ENCODE measurements around the gene TRABD2B. TPM values are rescaled to one million over a fixed set of nuclear protein-coding genes. Genes with fewer than 3 reads are reported as not detected.
A peak's percentile ranks its signal among the peaks of the same experiment; 100 is the strongest.

TRABD2B gene
- total and polyA plus RNA-seq, 2 of the 13 experiments (the other 11 are each of a cell fraction or from before 2014, with no cell fraction given), result 0.04 TPM; not detected in 1

- TF ChIP-seq ZNF354B (CRISPR knock-in tag; IDR thresholded peaks at IDR 0.05) (no peak), ZNF768 (CRISPR knock-in tag; IDR thresholded peaks at IDR 0.05) (peak; percentile 76; the same call in 1 of the 2 replicates)
- CTCF ChIA-PET (ENCODE audit: low intra/inter-chr PET ratio, low total read pairs), result no interaction called here
- FAIRE-seq, result no peak
- 61% methylated on average over 2 of the region's 2 CpGs for WGBS (ENCODE audit: low lambda C conversion rate)
- Histone ChIP-seq H3K4me2 (ENCODE audit: low read depth, low read length) (no peak overlapping the region), H3K27ac (ENCODE audit: extremely low read length, insufficient read depth, low read length) (no peak overlapping the region), H3K9me3 (ENCODE audit: low read length) (no peaks in the 10 kb centered on the region), H3K4me1 (ENCODE audit: insufficient read depth, low read length) (peaks cover 57% of the 10 kb centered on the region), H4K20me1 (ENCODE audit: insufficient read depth, low read length) (no peaks in the 10 kb centered on the region), H3K79me2 (ENCODE audit: insufficient read depth, low read length) (no peaks in the 10 kb centered on the region), H3K9ac (ENCODE audit: insufficient read depth, low read depth, low read length) (no peak overlapping the region), H3K4me3 (replicated peaks in 1 of 3; ENCODE audit: insufficient read depth in 1 of 3, low read depth in 2 of 3, low read length in 3 of 3) (no peak overlapping the region), H3K27me3 (ENCODE audit: control insufficient read depth in 1 of 2, insufficient read depth in 2 of 2, low read length in 2 of 2) (no peaks in the 10 kb centered on the region), H2AFZ (ENCODE audit: low read length) (no peak overlapping the region), H3K36me3 (replicated peaks in 1 of 2; ENCODE audit: control insufficient read depth in 1 of 2, insufficient read depth in 2 of 2, low read length in 2 of 2) (no peaks in the 10 kb centered on the region)
- in situ Hi-C loops (cut with HindIII; ENCODE audit: extremely low pct_ligation_motif_present, low pct_unique_long_range_greater_than_20kb) (no loop called here), intact Hi-C loops (cut with micrococcal nuclease; ENCODE audit: unreplicated experiment) (no loop called here)
- no peak for ATAC-seq
- no TSS peak for BruUV-seq (replicated peaks)
- no peak for DNase-seq (ENCODE audit: low spot score)
- POLR2A ChIA-PET, result interaction anchor here (1.2 kb wide), 1 partner anchor 32 kb away, joined by 3 read pairs; no protein-coding TSS in a partner anchor
Observed at GRCh38 chr1:47887060-47887459, 110.1 kb downstream of the TRABD2B start.

- TF ChIP-seq MED13 (CRISPR knock-in tag; IDR thresholded peaks at IDR 0.05), result no peak
- TF ChIP-seq KMT2B (CRISPR knock-in tag; IDR thresholded peaks at IDR 0.05), result no peak
- no peak for TF ChIP-seq KDM5A (IDR thresholded peaks at IDR 0.05; ENCODE audit: borderline replicate concordance, low read length)
- TF ChIP-seq, protein P1, sequence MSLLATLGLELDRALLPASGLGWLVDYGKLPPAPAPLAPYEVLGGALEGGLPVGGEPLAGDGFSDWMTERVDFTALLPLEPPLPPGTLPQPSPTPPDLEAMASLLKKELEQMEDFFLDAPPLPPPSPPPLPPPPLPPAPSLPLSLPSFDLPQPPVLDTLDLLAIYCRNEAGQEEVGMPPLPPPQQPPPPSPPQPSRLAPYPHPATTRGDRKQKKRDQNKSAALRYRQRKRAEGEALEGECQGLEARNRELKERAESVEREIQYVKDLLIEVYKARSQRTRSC (CRISPR knock-in tag; IDR thresholded peaks at IDR 0.05; ENCODE audit: low read depth), result no peak
- no peak for TF ChIP-seq HMGA1 (CRISPR knock-in tag; conservative IDR thresholded peaks at IDR 0.05)
- no peak for TF ChIP-seq ZNF101 (CRISPR knock-in tag; IDR thresholded peaks at IDR 0.05; ENCODE audit: borderline replicate concordance, low read depth)
- TF ChIP-seq SRSF1 (optimal IDR thresholded peaks at IDR 0.05; ENCODE audit: low read depth, low read length), result no peak
- TF ChIP-seq SPEN (CRISPR knock-in tag; IDR thresholded peaks at IDR 0.05; ENCODE audit: low read depth), result no peak
- TF ChIP-seq, protein P2, sequence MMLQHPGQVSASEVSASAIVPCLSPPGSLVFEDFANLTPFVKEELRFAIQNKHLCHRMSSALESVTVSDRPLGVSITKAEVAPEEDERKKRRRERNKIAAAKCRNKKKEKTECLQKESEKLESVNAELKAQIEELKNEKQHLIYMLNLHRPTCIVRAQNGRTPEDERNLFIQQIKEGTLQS (CRISPR knock-in tag; IDR thresholded peaks at IDR 0.05), result no peak
- TF ChIP-seq ISX (CRISPR knock-in tag; conservative IDR thresholded peaks at IDR 0.05), result no peak
- TF ChIP-seq ZNF552 (CRISPR knock-in tag; IDR thresholded peaks at IDR 0.05; ENCODE audit: borderline replicate concordance), result no peak
- no peak for TF ChIP-seq ZKSCAN8 (CRISPR knock-in tag; IDR thresholded peaks at IDR 0.05; ENCODE audit: borderline replicate concordance)
- no peak for TF ChIP-seq ADNP (CRISPR knock-in tag; IDR thresholded peaks at IDR 0.05)
- H2AFZ ChIP-seq (ENCODE audit: low read length), result no peak overlapping the region
- in situ Hi-C loops (cut with HindIII; ENCODE audit: extremely low pct_ligation_motif_present, low pct_unique_long_range_greater_than_20kb), result no loop called here
- H3K9ac ChIP-seq (ENCODE audit: insufficient read depth, low read depth, low read length), result no peak overlapping the region
- H3K79me2 ChIP-seq (ENCODE audit: insufficient read depth, low read length), result no peaks in the 10 kb centered on the region
- ATAC-seq (peak; percentile 20; the same call in 1 of the 3 replicates), FAIRE-seq (no peak), DNase-seq (ENCODE audit: low spot score) (no peak)
- peaks cover 57% of the 10 kb centered on the region for H3K4me1 ChIP-seq (ENCODE audit: insufficient read depth, low read length)
- CTCF ChIA-PET (ENCODE audit: low intra/inter-chr PET ratio, low total read pairs), result no interaction called here
- no peaks in the 10 kb centered on the region for H3K36me3 ChIP-seq (replicated peaks in 1 of 2; ENCODE audit: control insufficient read depth in 1 of 2, insufficient read depth in 2 of 2, low read length in 2 of 2)
- H4K20me1 ChIP-seq (ENCODE audit: insufficient read depth, low read length), result no peaks in the 10 kb centered on the region
- no peak overlapping the region for H3K27ac ChIP-seq (ENCODE audit: extremely low read length, insufficient read depth, low read length)
- no TSS peak for BruUV-seq (replicated peaks)
- no peaks in the 10 kb centered on the region for H3K9me3 ChIP-seq (ENCODE audit: low read length)
- intact Hi-C loops (cut with micrococcal nuclease; ENCODE audit: unreplicated experiment), result no loop called here
- H3K4me3 ChIP-seq (replicated peaks in 1 of 3; ENCODE audit: insufficient read depth in 1 of 3, low read depth in 2 of 3, low read length in 3 of 3), result no peak overlapping the region
- POLR2A ChIA-PET, result interaction anchor here (1.1 to 1.2 kb wide), 2 partner anchors 27 to 33 kb away, joined by 3 read pairs; no protein-coding TSS in a partner anchor
- 29% methylated on average over 7 of the region's 7 CpGs for WGBS (ENCODE audit: low lambda C conversion rate)
- no peaks in the 10 kb centered on the region for H3K27me3 ChIP-seq (ENCODE audit: control insufficient read depth in 1 of 2, insufficient read depth in 2 of 2, low read length in 2 of 2)
- H3K4me2 ChIP-seq (ENCODE audit: low read depth, low read length), result no peak overlapping the region
Observed at GRCh38 chr1:47886141-47886540, 111.0 kb downstream of the TRABD2B start.
